ENCODE results near the gene TPPP2.
"Not testable (repeated sequence)": the region's sequence is repeated elsewhere in the genome, so short reads cannot be mapped to it uniquely, and the experiment has no call there.

The TPPP2 gene

DNA sequence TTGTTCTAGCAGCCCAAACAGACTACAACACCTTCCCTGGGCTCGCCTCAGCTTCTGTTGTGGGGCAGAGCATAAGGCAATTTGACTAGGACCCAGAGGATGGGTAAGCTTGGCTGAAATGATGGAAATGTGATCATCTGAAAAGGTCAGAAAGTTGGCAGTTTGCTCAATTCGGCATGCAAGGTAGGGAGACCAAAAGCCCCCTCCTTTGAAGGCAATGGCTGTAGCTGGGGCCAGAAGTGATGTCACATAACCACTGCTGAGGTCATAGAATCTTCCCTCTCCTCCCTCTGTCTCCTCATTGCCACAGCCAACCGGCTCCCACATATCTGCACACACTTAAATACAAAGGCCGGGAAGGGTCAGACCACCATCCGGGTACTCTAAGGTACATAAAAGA is at the start of gene TPPP2:
TSS of gene TPPP2 (plus strand) at position 301 of the 400 bp plus-strand sequence. CDS start 365 bp downstream, outside the sequence.
- H3K27me3 ChIP-seq (ENCODE audit: insufficient read depth, low read length, poor library complexity, severe bottlenecking): no peaks in the 10 kb centered on the region
- no peaks in the 10 kb centered on the region for H4K20me1 ChIP-seq (ENCODE audit: insufficient read depth, low read length, poor library complexity, severe bottlenecking)
- no peaks in the 10 kb centered on the region for H3K9me2 ChIP-seq (replicated peaks; ENCODE audit: low read depth, low read length)
- no peak within 1 kb of the TSS for H3K4me2 ChIP-seq (ENCODE audit: low read depth, low read length, poor library complexity, severe bottlenecking)
- no peaks in the 10 kb centered on the region for H3K4me1 ChIP-seq (ENCODE audit: insufficient read depth, low read length, poor library complexity, severe bottlenecking)
- H3K9ac ChIP-seq (ENCODE audit: low read depth, low read length, poor library complexity, severe bottlenecking): no peak within 1 kb of the TSS
- H3K9me3 ChIP-seq (ENCODE audit: insufficient read depth, low read depth, low read length): no peaks in the 10 kb centered on the region
- no peak within 1 kb of the TSS for H3K4me3 ChIP-seq (ENCODE audit: low read length, poor library complexity, severe bottlenecking)
- no peak within 1 kb of the TSS for H2AFZ ChIP-seq (ENCODE audit: low read length)
- H3K36me3 ChIP-seq (ENCODE audit: insufficient read depth, low read length): no peaks in the 10 kb centered on the region
- TF ChIP-seq, protein P1, sequence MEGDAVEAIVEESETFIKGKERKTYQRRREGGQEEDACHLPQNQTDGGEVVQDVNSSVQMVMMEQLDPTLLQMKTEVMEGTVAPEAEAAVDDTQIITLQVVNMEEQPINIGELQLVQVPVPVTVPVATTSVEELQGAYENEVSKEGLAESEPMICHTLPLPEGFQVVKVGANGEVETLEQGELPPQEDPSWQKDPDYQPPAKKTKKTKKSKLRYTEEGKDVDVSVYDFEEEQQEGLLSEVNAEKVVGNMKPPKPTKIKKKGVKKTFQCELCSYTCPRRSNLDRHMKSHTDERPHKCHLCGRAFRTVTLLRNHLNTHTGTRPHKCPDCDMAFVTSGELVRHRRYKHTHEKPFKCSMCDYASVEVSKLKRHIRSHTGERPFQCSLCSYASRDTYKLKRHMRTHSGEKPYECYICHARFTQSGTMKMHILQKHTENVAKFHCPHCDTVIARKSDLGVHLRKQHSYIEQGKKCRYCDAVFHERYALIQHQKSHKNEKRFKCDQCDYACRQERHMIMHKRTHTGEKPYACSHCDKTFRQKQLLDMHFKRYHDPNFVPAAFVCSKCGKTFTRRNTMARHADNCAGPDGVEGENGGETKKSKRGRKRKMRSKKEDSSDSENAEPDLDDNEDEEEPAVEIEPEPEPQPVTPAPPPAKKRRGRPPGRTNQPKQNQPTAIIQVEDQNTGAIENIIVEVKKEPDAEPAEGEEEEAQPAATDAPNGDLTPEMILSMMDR (conservative IDR thresholded peaks at IDR 0.05; ENCODE audit: low read length): no peak
- no peak for TF ChIP-seq EZH2phosphoT487 (IDR thresholded peaks at IDR 0.05; ENCODE audit: borderline replicate concordance)
- H3F3A ChIP-seq (ENCODE audit: low read depth): no peaks in the 10 kb centered on the region
- no peaks in the 10 kb centered on the region for H3K79me2 ChIP-seq (ENCODE audit: insufficient read depth, low read length)

DNA sequence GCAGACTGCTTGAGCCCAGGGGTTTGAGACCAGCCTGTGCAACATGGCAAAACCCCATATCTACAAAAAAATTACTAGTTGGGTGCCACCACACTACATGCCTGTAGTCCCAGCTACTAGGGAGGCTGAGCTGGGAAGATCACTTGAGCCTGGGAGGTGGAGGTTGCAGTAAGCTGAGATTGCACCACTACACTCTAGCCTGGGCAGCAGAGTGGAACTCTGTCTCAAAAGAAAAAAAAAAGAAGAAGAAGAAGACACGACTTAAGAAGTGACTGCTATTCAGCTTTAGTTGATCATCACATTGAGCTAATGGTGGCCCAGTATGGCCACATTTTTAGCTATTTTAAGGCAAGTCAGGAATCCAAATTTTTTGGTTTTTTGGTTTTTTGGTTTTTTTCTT is 49.1 kb upstream of the TPPP2 start:
- no peaks in the 10 kb centered on the region for H3K4me1 ChIP-seq (ENCODE audit: insufficient read depth, low read length, poor library complexity, severe bottlenecking)
- no peak overlapping the region for H3K4me2 ChIP-seq (ENCODE audit: low read depth, low read length, poor library complexity, severe bottlenecking)
- H3K79me2 ChIP-seq (ENCODE audit: insufficient read depth, low read length): no peaks in the 10 kb centered on the region
- H3K27me3 ChIP-seq (ENCODE audit: insufficient read depth, low read length, poor library complexity, severe bottlenecking): no peaks in the 10 kb centered on the region
- H3K36me3 ChIP-seq (ENCODE audit: insufficient read depth, low read length): no peaks in the 10 kb centered on the region
- H3K9me2 ChIP-seq (replicated peaks; ENCODE audit: low read depth, low read length): no peaks in the 10 kb centered on the region
- TF ChIP-seq EZH2phosphoT487 (IDR thresholded peaks at IDR 0.05; ENCODE audit: borderline replicate concordance): no peak
- TF ChIP-seq, protein P1 (conservative IDR thresholded peaks at IDR 0.05; ENCODE audit: low read length): no peak
- H3F3A ChIP-seq (ENCODE audit: low read depth): no peaks in the 10 kb centered on the region
- H3K9ac ChIP-seq (ENCODE audit: low read depth, low read length, poor library complexity, severe bottlenecking): no peak overlapping the region
- H2AFZ ChIP-seq (ENCODE audit: low read length): no peak overlapping the region
- no peaks in the 10 kb centered on the region for H4K20me1 ChIP-seq (ENCODE audit: insufficient read depth, low read length, poor library complexity, severe bottlenecking)
- H3K9me3 ChIP-seq (ENCODE audit: insufficient read depth, low read depth, low read length): no peaks in the 10 kb centered on the region
- H3K4me3 ChIP-seq (ENCODE audit: low read length, poor library complexity, severe bottlenecking): no peak overlapping the region

DNA sequence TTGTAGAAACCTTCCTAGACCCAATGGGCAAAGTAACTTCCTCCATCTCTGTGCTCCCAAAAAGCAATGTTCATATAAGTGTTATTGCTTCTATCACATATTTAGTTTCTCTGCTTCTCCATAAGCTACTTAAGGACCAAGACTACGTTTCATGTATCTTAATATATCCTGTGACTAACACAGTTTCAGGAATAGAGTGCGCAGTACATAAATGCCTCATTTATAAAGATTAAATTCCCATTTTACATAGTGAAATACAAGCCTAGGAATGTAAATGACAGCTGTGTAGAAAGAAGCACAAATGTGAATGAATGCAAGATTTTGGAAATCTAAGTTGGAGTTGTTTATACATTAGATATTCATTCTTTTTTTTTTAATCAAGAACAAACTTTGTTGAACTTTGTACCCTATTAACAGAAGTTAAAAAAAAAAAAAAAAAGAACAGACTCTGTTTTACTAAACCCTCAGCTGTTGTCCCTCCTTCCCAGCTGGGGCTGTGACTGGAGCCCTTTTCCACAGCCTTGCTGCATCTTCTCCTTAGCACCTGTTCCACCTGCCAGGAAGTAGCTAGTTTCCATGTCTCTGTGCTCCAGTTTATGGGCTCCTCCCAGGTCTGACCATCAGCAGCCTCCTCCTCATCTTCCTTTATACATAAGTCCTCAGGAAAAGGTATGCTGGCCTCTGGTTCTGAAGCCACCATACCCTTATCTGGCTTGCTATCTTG is 47.2 kb upstream of the TPPP2 start:
- no peaks in the 10 kb centered on the region for H3K9me2 ChIP-seq (replicated peaks; ENCODE audit: low read depth, low read length)
- 0 out of 2 replicates have a peak overlapping the region, but pooled peaks have one; percentile 9 for H2AFZ ChIP-seq (ENCODE audit: low read length)
- no peak overlapping the region for H3K4me2 ChIP-seq (ENCODE audit: low read depth, low read length, poor library complexity, severe bottlenecking)
- H3K4me1 ChIP-seq (ENCODE audit: insufficient read depth, low read length, poor library complexity, severe bottlenecking): no peaks in the 10 kb centered on the region
- H3K9ac ChIP-seq (ENCODE audit: low read depth, low read length, poor library complexity, severe bottlenecking): no peak overlapping the region
- no peaks in the 10 kb centered on the region for H3K79me2 ChIP-seq (ENCODE audit: insufficient read depth, low read length)
- H3K4me3 ChIP-seq (ENCODE audit: low read length, poor library complexity, severe bottlenecking): no peak overlapping the region
- no peaks in the 10 kb centered on the region for H4K20me1 ChIP-seq (ENCODE audit: insufficient read depth, low read length, poor library complexity, severe bottlenecking)
- H3K36me3 ChIP-seq (ENCODE audit: insufficient read depth, low read length): no peaks in the 10 kb centered on the region
- no peaks in the 10 kb centered on the region for H3F3A ChIP-seq (ENCODE audit: low read depth)
- no peaks in the 10 kb centered on the region for H3K27me3 ChIP-seq (ENCODE audit: insufficient read depth, low read length, poor library complexity, severe bottlenecking)
- TF ChIP-seq, protein P1 (conservative IDR thresholded peaks at IDR 0.05; ENCODE audit: low read length): no peak
- TF ChIP-seq EZH2phosphoT487 (IDR thresholded peaks at IDR 0.05; ENCODE audit: borderline replicate concordance): no peak
- H3K9me3 ChIP-seq (ENCODE audit: insufficient read depth, low read depth, low read length): no peaks in the 10 kb centered on the region

DNA sequence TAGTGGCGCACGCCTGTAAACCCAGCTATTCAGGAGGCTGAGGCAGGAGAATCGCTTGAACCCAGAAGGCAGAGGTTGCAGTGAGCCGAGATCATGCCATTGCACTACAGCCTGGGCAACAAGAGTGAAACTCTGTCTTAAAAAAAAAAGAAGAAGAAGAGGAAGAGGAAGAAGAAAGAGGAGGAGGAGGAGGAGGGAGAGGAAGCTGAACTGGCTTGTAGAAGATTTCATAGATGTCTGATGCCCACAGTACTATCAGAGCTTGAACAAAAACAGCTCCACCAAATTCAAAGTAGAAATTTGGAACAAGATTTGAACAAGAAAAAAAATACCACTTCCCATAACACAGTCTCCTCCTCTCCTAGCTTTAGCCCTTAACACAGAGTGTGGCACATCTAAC is 44.4 kb upstream of the TPPP2 start:
- not testable (repeated sequence) for H3K9me3 ChIP-seq (ENCODE audit: insufficient read depth, low read depth, low read length); H4K20me1 ChIP-seq (ENCODE audit: insufficient read depth, low read length, poor library complexity, severe bottlenecking); H2AFZ ChIP-seq (ENCODE audit: low read length); H3K79me2 ChIP-seq (ENCODE audit: insufficient read depth, low read length); H3K27me3 ChIP-seq (ENCODE audit: insufficient read depth, low read length, poor library complexity, severe bottlenecking); H3K4me2 ChIP-seq (ENCODE audit: low read depth, low read length, poor library complexity, severe bottlenecking); H3K36me3 ChIP-seq (ENCODE audit: insufficient read depth, low read length); H3F3A ChIP-seq (ENCODE audit: low read depth); H3K9ac ChIP-seq (ENCODE audit: low read depth, low read length, poor library complexity, severe bottlenecking); H3K4me3 ChIP-seq (ENCODE audit: low read length, poor library complexity, severe bottlenecking); H3K9me2 ChIP-seq (replicated peaks; ENCODE audit: low read depth, low read length)
- H3K4me1 ChIP-seq (ENCODE audit: insufficient read depth, low read length, poor library complexity, severe bottlenecking): peaks cover 10% of the 10 kb centered on the region
